Measurements from ENCODE around the gene PCID2. TPM values are rescaled to one million over a fixed set of nuclear protein-coding genes. Genes with fewer than 3 reads are reported as not detected.

The PCID2 gene
- total and polyA plus RNA-seq, 2 of the 13 experiments (the other 11 are each of a cell fraction or from before 2014, with no cell fraction given): 65.0 to 111 TPM

DNA sequence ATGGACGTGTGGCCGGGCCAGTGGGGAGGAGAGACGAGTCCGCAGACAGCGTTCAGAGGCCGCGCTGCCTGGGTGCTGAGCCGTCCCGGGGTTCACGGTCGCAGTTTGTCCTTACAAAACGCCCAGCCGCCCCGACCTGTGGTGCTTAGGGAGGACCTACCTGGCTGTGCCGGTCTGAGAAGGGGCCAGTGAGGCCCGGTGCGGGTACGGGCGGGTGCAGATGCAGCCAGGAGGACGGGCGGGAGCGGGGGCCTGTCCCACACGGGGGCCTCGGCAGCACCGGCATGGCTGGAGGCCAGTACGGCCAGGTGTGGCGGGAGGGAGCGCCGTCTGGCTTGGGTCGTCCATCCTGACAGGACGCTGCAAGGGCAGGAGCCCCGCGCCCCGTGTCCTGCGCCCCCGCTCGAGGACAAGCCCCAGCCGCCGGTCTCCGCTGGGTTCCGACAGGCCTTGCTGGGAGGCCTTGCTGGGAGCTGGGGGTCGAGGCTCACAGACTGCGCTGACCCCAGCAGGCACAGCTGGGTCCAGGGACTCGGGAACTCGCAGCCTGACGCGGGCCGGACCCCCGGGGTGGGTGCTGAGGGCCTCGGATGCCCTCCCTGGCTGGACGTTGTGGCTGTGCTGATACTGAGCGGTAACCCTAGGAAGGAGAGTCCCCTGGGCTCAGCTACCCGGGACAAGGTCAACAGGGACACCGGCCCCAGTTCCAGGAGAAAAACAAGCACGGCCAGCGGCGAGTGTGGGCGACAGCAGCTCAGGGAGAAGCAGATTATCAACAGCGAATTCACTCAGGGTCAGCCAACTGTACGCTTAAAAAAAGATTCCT, 55.3 kb downstream of the PCID2 start (continued):
- TF ChIP-seq, protein P1, sequence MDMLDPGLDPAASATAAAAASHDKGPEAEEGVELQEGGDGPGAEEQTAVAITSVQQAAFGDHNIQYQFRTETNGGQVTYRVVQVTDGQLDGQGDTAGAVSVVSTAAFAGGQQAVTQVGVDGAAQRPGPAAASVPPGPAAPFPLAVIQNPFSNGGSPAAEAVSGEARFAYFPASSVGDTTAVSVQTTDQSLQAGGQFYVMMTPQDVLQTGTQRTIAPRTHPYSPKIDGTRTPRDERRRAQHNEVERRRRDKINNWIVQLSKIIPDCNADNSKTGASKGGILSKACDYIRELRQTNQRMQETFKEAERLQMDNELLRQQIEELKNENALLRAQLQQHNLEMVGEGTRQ (IDR thresholded peaks at IDR 0.05; ENCODE audit: low read depth, low read length): no peak
- TF ChIP-seq, protein P1 (CRISPR knock-in tag; IDR thresholded peaks at IDR 0.05; ENCODE audit: borderline replicate concordance): no peak
- peak; percentile 29; the same call in 1 of the 2 replicates for TF ChIP-seq ZNF773 (CRISPR knock-in tag; IDR thresholded peaks at IDR 0.05; ENCODE audit: borderline replicate concordance)
- 0 out of 2 replicates have a peak, but pooled peaks have one; percentile 26 for TF ChIP-seq SIN3A (IDR thresholded peaks at IDR 0.05; ENCODE audit: borderline replicate concordance, low read depth, low read length)
- peak; percentile 14; the same call in 1 of the 2 replicates for TF ChIP-seq DMAP1 (CRISPR knock-in tag; IDR thresholded peaks at IDR 0.05)
- TF ChIP-seq CCAR2 (optimal IDR thresholded peaks at IDR 0.05; ENCODE audit: low read depth, low read length): no peak
- TF ChIP-seq SAFB2 (CRISPR knock-in tag; IDR thresholded peaks at IDR 0.05; ENCODE audit: borderline replicate concordance, low read depth): peak; percentile 30; the same call in 1 of the 2 replicates
- peak; percentile 23; the same call in 1 of the 2 replicates for TF ChIP-seq MEIS2 (CRISPR knock-in tag; IDR thresholded peaks at IDR 0.05)
- peak in 1 of 2 experiments; percentile 42; a peak in 2 of 4 replicates for TF ChIP-seq POLR2A (IDR thresholded peaks at IDR 0.05; ENCODE audit: insufficient read depth in 1 of 2, low read depth in 2 of 2, low read length in 2 of 2)
- TF ChIP-seq ZNF543 (CRISPR knock-in tag; IDR thresholded peaks at IDR 0.05): peak; percentile 69; the same call in 1 of the 2 replicates
- TF ChIP-seq, protein P2, sequence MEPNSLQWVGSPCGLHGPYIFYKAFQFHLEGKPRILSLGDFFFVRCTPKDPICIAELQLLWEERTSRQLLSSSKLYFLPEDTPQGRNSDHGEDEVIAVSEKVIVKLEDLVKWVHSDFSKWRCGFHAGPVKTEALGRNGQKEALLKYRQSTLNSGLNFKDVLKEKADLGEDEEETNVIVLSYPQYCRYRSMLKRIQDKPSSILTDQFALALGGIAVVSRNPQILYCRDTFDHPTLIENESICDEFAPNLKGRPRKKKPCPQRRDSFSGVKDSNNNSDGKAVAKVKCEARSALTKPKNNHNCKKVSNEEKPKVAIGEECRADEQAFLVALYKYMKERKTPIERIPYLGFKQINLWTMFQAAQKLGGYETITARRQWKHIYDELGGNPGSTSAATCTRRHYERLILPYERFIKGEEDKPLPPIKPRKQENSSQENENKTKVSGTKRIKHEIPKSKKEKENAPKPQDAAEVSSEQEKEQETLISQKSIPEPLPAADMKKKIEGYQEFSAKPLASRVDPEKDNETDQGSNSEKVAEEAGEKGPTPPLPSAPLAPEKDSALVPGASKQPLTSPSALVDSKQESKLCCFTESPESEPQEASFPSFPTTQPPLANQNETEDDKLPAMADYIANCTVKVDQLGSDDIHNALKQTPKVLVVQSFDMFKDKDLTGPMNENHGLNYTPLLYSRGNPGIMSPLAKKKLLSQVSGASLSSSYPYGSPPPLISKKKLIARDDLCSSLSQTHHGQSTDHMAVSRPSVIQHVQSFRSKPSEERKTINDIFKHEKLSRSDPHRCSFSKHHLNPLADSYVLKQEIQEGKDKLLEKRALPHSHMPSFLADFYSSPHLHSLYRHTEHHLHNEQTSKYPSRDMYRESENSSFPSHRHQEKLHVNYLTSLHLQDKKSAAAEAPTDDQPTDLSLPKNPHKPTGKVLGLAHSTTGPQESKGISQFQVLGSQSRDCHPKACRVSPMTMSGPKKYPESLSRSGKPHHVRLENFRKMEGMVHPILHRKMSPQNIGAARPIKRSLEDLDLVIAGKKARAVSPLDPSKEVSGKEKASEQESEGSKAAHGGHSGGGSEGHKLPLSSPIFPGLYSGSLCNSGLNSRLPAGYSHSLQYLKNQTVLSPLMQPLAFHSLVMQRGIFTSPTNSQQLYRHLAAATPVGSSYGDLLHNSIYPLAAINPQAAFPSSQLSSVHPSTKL (CRISPR knock-in tag; IDR thresholded peaks at IDR 0.05): peak; percentile 34; the same call in 1 of the 2 replicates
- TF ChIP-seq SRF (IDR thresholded peaks at IDR 0.05; ENCODE audit: low read depth, low read length): no peak
- TF ChIP-seq, protein P3, sequence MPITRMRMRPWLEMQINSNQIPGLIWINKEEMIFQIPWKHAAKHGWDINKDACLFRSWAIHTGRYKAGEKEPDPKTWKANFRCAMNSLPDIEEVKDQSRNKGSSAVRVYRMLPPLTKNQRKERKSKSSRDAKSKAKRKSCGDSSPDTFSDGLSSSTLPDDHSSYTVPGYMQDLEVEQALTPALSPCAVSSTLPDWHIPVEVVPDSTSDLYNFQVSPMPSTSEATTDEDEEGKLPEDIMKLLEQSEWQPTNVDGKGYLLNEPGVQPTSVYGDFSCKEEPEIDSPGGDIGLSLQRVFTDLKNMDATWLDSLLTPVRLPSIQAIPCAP (CRISPR knock-in tag; IDR thresholded peaks at IDR 0.05; ENCODE audit: low read depth): 0 out of 2 replicates have a peak, but pooled peaks have one; percentile 40
- 0 out of 2 replicates have a peak, but pooled peaks have one; percentile 35 for TF ChIP-seq BORCS8-MEF2B (CRISPR knock-in tag; IDR thresholded peaks at IDR 0.05)
- TF ChIP-seq KLF12 (CRISPR knock-in tag; IDR thresholded peaks at IDR 0.05; ENCODE audit: borderline replicate concordance): no peak; the same call in 1 of the 2 replicates
- TF ChIP-seq ZNF34 (CRISPR knock-in tag; IDR thresholded peaks at IDR 0.05; ENCODE audit: borderline replicate concordance): 0 out of 2 replicates have a peak, but pooled peaks have one; percentile 66
- peak; percentile 25; the same call in 1 of the 2 replicates for TF ChIP-seq KMT2A (CRISPR knock-in tag; IDR thresholded peaks at IDR 0.05)
- no peak for TF ChIP-seq NFYC (CRISPR knock-in tag; IDR thresholded peaks at IDR 0.05)

Data from HepG2 (cell line).